ENCODE results near the gene NFE2.

NFE2 gene

DNA sequence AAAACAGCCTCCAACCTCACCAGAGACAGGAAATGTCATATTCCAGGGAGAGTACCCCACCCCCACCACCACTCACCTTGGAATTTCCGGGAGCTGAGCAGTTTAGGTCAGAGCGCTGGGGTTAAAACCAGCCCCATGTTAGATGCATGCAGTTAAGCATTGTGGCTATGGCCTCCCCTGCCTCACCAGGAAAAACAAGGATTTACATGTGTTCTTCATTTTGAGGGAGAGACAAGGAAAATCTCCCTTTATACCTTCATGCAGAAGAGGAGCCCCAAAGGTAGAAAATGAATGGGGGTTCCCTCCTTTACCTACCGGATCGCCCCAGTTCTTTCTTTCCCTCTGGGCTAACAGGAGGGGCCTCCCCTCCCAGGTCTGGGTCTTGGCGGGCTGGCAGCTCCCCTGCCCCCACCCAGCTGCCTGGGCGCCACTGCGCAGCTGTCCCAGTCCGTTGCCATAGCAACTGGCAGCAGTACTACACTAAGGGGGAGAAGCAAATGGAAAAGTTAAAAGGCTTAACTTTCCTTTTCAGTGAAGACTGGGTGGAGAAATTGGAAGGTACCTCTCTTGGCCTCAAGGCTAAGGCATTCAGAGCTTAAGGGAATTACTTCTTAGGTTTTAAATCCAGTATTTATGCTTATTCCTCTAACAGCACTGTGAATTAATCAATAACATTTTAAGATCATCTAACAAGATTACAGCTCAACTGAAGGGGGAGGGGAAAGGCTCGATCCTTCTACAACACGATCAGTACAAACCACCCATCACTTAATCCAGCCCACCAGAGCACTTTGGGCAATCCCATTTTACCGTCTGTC is 41.4 kb downstream of the NFE2 start:
- peak; percentile 63 for DNase-seq (ENCODE audit: insufficient read length, low spot score)
- FAIRE-seq: peak; percentile 61

DNA sequence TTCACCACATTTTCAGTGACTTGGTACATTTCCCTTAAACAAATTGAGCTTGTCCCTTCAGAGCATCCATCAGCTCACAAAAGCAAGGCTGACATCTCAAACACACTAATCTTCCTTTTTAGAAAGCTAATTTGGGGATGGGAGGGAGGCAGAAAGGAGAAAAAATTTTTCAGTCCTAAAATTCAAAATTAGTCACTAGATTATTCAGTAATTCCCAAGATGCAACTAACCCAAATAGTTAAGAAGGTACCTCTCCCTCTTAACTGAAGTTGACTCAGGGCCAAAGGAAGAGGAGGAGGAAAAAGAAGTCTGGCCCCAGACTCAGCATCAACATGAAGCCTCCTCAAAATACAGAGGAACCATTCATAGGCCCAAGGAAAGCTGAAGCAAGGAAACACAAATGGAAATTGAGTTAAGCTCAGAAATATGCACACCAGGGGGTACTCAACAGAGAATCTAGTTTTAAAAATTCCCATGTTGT is 42.6 kb downstream of the NFE2 start:
- FAIRE-seq: peak; percentile 8
- no peak for DNase-seq (ENCODE audit: insufficient read length, low spot score)

DNA sequence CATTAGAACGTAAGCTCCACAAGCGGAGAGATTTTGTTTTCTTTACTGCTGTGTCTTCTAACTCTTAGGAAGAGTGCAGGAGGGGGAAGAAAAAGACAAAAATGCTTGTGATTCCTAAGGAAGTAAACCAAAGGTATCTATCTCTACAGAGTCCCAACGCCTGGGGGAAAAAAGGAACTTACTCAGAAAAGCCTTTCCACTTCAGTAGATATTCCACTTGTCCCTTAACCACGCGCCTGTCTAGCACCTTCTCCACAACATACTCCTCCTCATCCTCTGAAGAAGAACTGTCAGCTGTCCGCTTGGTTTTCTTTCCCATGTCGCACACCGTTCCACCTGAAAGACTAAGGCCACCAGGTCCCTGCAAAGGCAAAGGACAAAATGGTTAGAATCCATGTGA is 43.5 kb downstream of the NFE2 start:
- DNase-seq (ENCODE audit: insufficient read length, low spot score): no peak
- FAIRE-seq: no peak

GRCh38 chr12:54253240-54253639 is 47.6 kb downstream of the NFE2 start:
- FAIRE-seq (no peak), DNase-seq (ENCODE audit: insufficient read length, low spot score) (no peak)

DNA sequence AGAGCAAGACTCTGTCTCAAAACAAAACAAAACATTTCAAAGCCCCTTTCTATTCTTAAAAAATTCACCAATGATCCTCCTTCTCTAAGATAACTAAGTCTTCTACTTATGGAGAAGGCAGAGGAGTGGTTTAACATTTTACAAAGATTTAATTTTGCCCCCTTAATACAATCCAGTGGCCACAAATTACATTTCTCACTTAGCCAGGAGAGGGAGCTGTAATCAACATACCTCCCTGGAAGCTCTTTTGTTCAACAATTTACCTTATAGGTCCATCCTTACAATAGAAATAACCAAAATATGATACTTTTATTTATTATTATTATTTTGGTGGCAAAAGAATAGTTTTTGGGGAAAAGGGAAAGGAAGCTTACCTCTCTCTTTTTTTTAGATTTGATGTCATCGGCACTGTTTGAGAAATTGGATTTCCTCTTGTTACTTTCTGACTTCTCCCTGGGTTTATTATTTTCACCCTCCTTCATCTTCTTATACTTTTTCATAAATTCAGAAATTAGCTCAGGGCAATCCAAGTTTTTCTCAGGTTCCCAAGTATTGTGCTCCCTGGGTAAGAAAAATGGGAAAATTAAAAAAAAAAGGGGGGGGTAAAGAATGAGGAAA is 49.0 kb downstream of the NFE2 start:
- no peak for FAIRE-seq

GRCh38 chr12:54249489-54249888 is 51.3 kb downstream of the NFE2 start:
- no peak for DNase-seq (ENCODE audit: insufficient read length, low spot score)
- no peak for FAIRE-seq

More for the DNA sequence above, 49.0 kb downstream of the NFE2 start:
- peak; percentile 36 for DNase-seq (ENCODE audit: insufficient read length, low spot score)

GRCh38 chr12:54246011-54246641 is 54.7 kb downstream of the NFE2 start:
- no peak for FAIRE-seq
- no peak for DNase-seq (ENCODE audit: insufficient read length, low spot score)
